ENCODE measurements around the gene LRRC74B.

DNA sequence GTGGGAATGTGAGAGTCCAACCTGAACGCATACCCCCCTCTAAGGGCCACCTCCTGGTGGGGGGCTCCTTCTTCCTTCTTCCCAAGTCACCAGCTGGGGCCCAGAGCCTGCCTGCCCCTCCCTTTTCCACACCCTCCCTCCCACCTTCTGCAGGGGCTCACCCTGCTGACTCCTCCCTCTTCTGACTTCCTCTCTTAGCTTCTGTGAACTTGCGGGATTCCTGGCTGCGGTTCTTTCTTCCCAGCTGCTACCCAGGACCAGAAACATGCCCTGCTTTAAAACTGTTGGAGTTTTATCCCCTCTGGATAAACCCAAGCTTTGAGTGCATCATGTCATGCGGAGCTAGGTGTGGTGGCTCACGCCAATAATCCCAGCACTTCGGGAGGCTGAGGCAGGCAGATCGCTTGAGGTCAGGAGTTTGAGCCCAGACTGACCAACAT, 10.2 kb downstream of the LRRC74B start:
- TF ChIP-seq, protein P1, sequence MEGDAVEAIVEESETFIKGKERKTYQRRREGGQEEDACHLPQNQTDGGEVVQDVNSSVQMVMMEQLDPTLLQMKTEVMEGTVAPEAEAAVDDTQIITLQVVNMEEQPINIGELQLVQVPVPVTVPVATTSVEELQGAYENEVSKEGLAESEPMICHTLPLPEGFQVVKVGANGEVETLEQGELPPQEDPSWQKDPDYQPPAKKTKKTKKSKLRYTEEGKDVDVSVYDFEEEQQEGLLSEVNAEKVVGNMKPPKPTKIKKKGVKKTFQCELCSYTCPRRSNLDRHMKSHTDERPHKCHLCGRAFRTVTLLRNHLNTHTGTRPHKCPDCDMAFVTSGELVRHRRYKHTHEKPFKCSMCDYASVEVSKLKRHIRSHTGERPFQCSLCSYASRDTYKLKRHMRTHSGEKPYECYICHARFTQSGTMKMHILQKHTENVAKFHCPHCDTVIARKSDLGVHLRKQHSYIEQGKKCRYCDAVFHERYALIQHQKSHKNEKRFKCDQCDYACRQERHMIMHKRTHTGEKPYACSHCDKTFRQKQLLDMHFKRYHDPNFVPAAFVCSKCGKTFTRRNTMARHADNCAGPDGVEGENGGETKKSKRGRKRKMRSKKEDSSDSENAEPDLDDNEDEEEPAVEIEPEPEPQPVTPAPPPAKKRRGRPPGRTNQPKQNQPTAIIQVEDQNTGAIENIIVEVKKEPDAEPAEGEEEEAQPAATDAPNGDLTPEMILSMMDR (conservative IDR thresholded peaks at IDR 0.05; ENCODE audit: low read length): no peak
- TF ChIP-seq EZH2phosphoT487 (IDR thresholded peaks at IDR 0.05; ENCODE audit: borderline replicate concordance): no peak
